K562 (cell line): ENCODE data around the gene CKLF. TPM values are rescaled to one million over a fixed set of nuclear protein-coding genes. Genes with fewer than 3 reads are reported as not detected.
A peak's percentile ranks its signal among the peaks of the same experiment; 100 is the strongest.

ENCODE experiments used
- ATAC-seq: fragments of 200-7000 bp; cut with Tn5 transposase; 3 replicates; pipeline ENCODE4 v1.9.1; 2020; ENCODE audit warnings: moderate library complexity
- Bru-seq: library from RNA; stranded (reverse); fragments of 400-500 nt; gene quantifications from one replicate; lab custom pipeline; 2021; lab: Mats Ljungman, UMichigan
- BruChase-seq, 2 experiments: library from RNA; stranded (reverse); fragments of 400-500 nt; gene quantifications; one replicate each; lab custom pipeline; 2021; lab: Mats Ljungman, UMichigan
- BruUV-seq: library from RNA; stranded (reverse); fragments of 400-500 nt; replicated peaks from 2 replicates; lab custom pipeline; 2021; lab: Mats Ljungman, UMichigan
- CTCF ChIA-PET: fragments of 300-600 bp; formaldehyde crosslinking; extraction: SDS; loops from one replicate; lab custom pipeline; 2021; ENCODE audit warnings: low intra/inter-chr PET ratio; lab: Yijun Ruan, JAX
- POLR2A ChIA-PET: fragments of 300-600, 350-650 bp; sonication (Branson Sonifier 250); formaldehyde crosslinking; extraction: SDS; loops from one replicate; lab custom pipeline; 2021; ENCODE audit warnings: antibody characterized with exemption, inconsistent platforms; lab: Yijun Ruan, JAX
- DNase-seq, 4 experiments: peaks; one replicate each; pipeline versions ENCODE4 v3.0.0 to v3.0.0-alpha.2; 2011 to 2018; ENCODE audit warnings: low spot score in 3 of 4, mixed read lengths in 3 of 4; ENCODE audit errors: extremely low read depth in 1 of 4
- FAIRE-seq: peaks from 2 replicates; lab custom pipeline; 2011; peaks lifted over from hg19 to GRCh38; lab: Jason Lieb, UNC
- H2AFZ ChIP-seq: 2 replicates; pipeline ENCODE4 v1.6.0; 2011; ENCODE audit warnings: low read depth, low read length, control low read depth, inconsistent platforms
- H3K27ac ChIP-seq: fragments of 200-600 bp; 3 replicates; pipeline ENCODE4 v1.8.0; 2011; ENCODE audit warnings: low read depth, mild to moderate bottlenecking, control low read depth, inconsistent platforms, low read length, moderate library complexity, mixed read lengths; ENCODE audit errors: extremely low read depth
- H3K27me3 ChIP-seq, 2 experiments: fragments of 300-600 bp in 1 of 2; 2 replicates in 1 of 2; 3 replicates in 1 of 2; pipeline versions ENCODE4 v1.6.0 to v1.8.0; 2011; ENCODE audit warnings: inconsistent platforms in 2 of 2, low read length in 2 of 2, mild to moderate bottlenecking in 1 of 2, mixed read lengths in 1 of 2, moderate library complexity in 1 of 2; ENCODE audit not compliant: control insufficient read depth in 2 of 2, insufficient read depth in 2 of 2
- H3K36me3 ChIP-seq: fragments of 300-600 bp; 3 replicates; pipeline ENCODE4 v1.8.0; 2011; ENCODE audit warnings: mild to moderate bottlenecking, low read length, inconsistent platforms; ENCODE audit not compliant: control insufficient read depth, insufficient read depth
- H3K4me1 ChIP-seq, 2 experiments: fragments of 200-600 bp in 1 of 2; replicated peaks in 1 of 2; 2 replicates in 1 of 2; 3 replicates in 1 of 2; pipeline versions ENCODE4 v1.5.1 to v1.8.0; 2011; ENCODE audit warnings: inconsistent platforms in 2 of 2, low read length in 2 of 2, mild to moderate bottlenecking in 1 of 2, mixed read lengths in 1 of 2, moderate library complexity in 1 of 2; ENCODE audit not compliant: control insufficient read depth in 2 of 2, insufficient read depth in 2 of 2
- H3K4me2 ChIP-seq: 2 replicates; pipeline ENCODE4 v1.6.1; 2011; ENCODE audit warnings: low read length, control low read depth, inconsistent platforms, mixed read lengths; ENCODE audit not compliant: insufficient read depth
- H3K4me3 ChIP-seq: fragments of 200-600 bp; sonication (generic), shearing (Covaris generic); 2 replicates; pipeline ENCODE4 v1.5.1; 2016; ENCODE audit warnings: control low read depth, inconsistent platforms
- H3K79me2 ChIP-seq: fragments of 200-600 bp; 3 replicates; pipeline ENCODE4 v1.8.0; 2011; ENCODE audit warnings: low read length, inconsistent platforms; ENCODE audit not compliant: control insufficient read depth, insufficient read depth
- H3K9ac ChIP-seq, 2 experiments: 2 replicates each; pipeline versions ENCODE4 v1.6.0 to v1.6.1; 2011; ENCODE audit warnings: low read depth in 2 of 2, low read length in 2 of 2, control low read depth in 1 of 2, inconsistent platforms in 1 of 2, mild to moderate bottlenecking in 1 of 2, mixed read lengths in 1 of 2; ENCODE audit not compliant: insufficient read depth in 1 of 2
- H3K9me1 ChIP-seq: one replicate; pipeline ENCODE4 v1.6.0; 2011; ENCODE audit warnings: inconsistent platforms, mild to moderate bottlenecking, low read length, moderate library complexity; ENCODE audit not compliant: control insufficient read depth, insufficient read depth
- H3K9me3 ChIP-seq: replicated peaks from 2 replicates; pipeline ENCODE4 v1.5.1; 2011; ENCODE audit warnings: low read depth, low read length, inconsistent platforms; ENCODE audit not compliant: control insufficient read depth, insufficient read depth
- H4K20me1 ChIP-seq: replicated peaks from 2 replicates; pipeline ENCODE4 v1.6.1; 2011; ENCODE audit warnings: low read length, inconsistent platforms, mixed read lengths; ENCODE audit not compliant: control insufficient read depth, insufficient read depth
- CEBPG ChIP-seq, 3 experiments: fragments of 200-800 bp in 1 of 3; sonication (Bioruptor generic) in 1 of 3; sonication (generic) in 1 of 3; formaldehyde crosslinking in 1 of 3; IDR thresholded peaks in 2 of 3; conservative IDR thresholded peaks in 1 of 3; 2 replicates each; pipeline versions ENCODE4 v1.6.1 to v1.8.0; 2016 to 2022; ENCODE audit warnings: missing compliant biosample characterization in 2 of 3, missing genetic modification characterization in 2 of 3, mild to moderate bottlenecking in 1 of 3, missing genetic modification reagents in 1 of 3
- EHMT2 ChIP-seq: fragments of 450-650 bp; IDR thresholded peaks from 2 replicates; pipeline ENCODE4 v1.6.1; 2018; ENCODE audit warnings: antibody characterized with exemption
- HOXB6 ChIP-seq: fragments of 250-450 bp; sonication (Bioruptor Pico); IDR thresholded peaks from 2 replicates; pipeline ENCODE4 v1.5.1; 2022; ENCODE audit warnings: mild to moderate bottlenecking, borderline replicate concordance
- MXI1 ChIP-seq: IDR thresholded peaks from 2 replicates; pipeline ENCODE4 v1.6.1; 2011; ENCODE audit warnings: low read depth, mild to moderate bottlenecking, improper control_type of control experiment, low read length
- RBM22 ChIP-seq: fragments of 200-400 bp; formaldehyde crosslinking; IDR thresholded peaks from 2 replicates; pipeline ENCODE4 v1.6.1; 2018; ENCODE audit warnings: low read length, low read depth; ENCODE audit not compliant: poor library complexity, severe bottlenecking
- SIX5 ChIP-seq, 2 experiments: IDR thresholded peaks; 2 replicates each; pipeline ENCODE4 v1.6.1; 2011; ENCODE audit warnings: low read length in 2 of 2, borderline replicate concordance in 1 of 2, low read depth in 1 of 2, mild to moderate bottlenecking in 1 of 2, moderate library complexity in 1 of 2; ENCODE audit not compliant: insufficient read depth in 1 of 2
- STAT5A ChIP-seq: IDR thresholded peaks from 2 replicates; pipeline ENCODE4 v1.6.1; 2012; ENCODE audit warnings: low read length, inconsistent platforms, borderline replicate concordance
- TEAD2 ChIP-seq: fragments of 450-650 bp; IDR thresholded peaks from 2 replicates; pipeline ENCODE4 v1.6.1; 2016; ENCODE audit warnings: missing genetic modification characterization, control low read depth, missing compliant biosample characterization
- ZFP30 ChIP-seq: fragments of 250-450 bp; sonication (Bioruptor Pico); IDR thresholded peaks from 2 replicates; pipeline ENCODE4 v1.8.0; 2022; ENCODE audit warnings: moderate library complexity, mild to moderate bottlenecking, inconsistent platforms, borderline replicate concordance
- ZNF121 ChIP-seq: sonication (generic); formaldehyde crosslinking; conservative IDR thresholded peaks from 2 replicates; pipeline ENCODE4 v1.8.0; 2022; ENCODE audit warnings: missing genetic modification reagents
- ZNF253 ChIP-seq: fragments of 250-450 bp; sonication (Bioruptor Pico); conservative IDR thresholded peaks from 2 replicates; pipeline ENCODE4 v1.6.1; 2021; ENCODE audit warnings: mild to moderate bottlenecking
- ZNF274 ChIP-seq: IDR thresholded peaks from 2 replicates; pipeline ENCODE4 v1.6.1; 2011; ENCODE audit warnings: low read depth, mild to moderate bottlenecking, low read length, moderate library complexity, borderline replicate concordance
- ZNF57 ChIP-seq: fragments of 450-650 bp; formaldehyde crosslinking; IDR thresholded peaks from 2 replicates; pipeline ENCODE4 v1.4.0; 2020; ENCODE audit warnings: mild to moderate bottlenecking, moderate library complexity
- WGBS: fragments of 100-300 bp; shearing (Covaris generic); methylation state at CpG from one replicate; pipeline ENCODE4 v1.1.6; 2016; ENCODE audit warnings: low coverage, mixed read lengths; ENCODE audit not compliant: insufficient coverage; ENCODE audit errors: missing lambda C conversion rate; 5-methylcytosine and 5-hydroxymethylcytosine counted together
- in situ Hi-C: fragments of 300-500 bp; cut with MboI; formaldehyde crosslinking; loops from 4 replicates; pipeline ENCODE4 v1.15.0; 2018; ENCODE audit warnings: inconsistent platforms, mixed read lengths
- intact Hi-C: fragments of 100-400 bp; cut with micrococcal nuclease; formaldehyde crosslinking; loops from 2 replicates; pipeline ENCODE4 v1.14.2; 2022
- long read RNA-seq, 3 experiments: library from polyadenylated mRNA in 2 of 3; library from RNA in 1 of 3; unstranded in 2 of 3; stranded (forward) in 1 of 3; transcript quantifications; one replicate each; pipeline ENCODE4 v2.0.0, GENCODE V29; 2019 to 2022
- polyA minus RNA-seq, 3 experiments: library from RNA; depleted of rRNA, polyadenylated mRNA; stranded (reverse); fragments of >200 nt; gene quantifications; 2 replicates each; pipeline ENCODE4 v1.2.3, GENCODE V29; 2011
- polyA plus RNA-seq, 8 experiments: library from polyadenylated mRNA; depleted of rRNA in 4 of 8; stranded (reverse) in 5 of 8; unstranded in 3 of 8; fragments of >200 nt; fragmentation: Nextera tagmentation in 2 of 8; fragmentation: Illumina TruSeq in 1 of 8; extraction: Ambion mirVana in 2 of 8; extraction: Trizol in 1 of 8; gene quantifications; 2 replicates each; pipeline versions ENCODE4 v1.2.1 to v1.2.3, GENCODE V29; 2011 to 2014; ENCODE audit warnings: inconsistent platforms in 1 of 8, missing spikeins in 1 of 8
- total RNA-seq, 7 experiments: library from RNA; depleted of rRNA in 6 of 7; stranded (reverse); fragments of >200 nt in 6 of 7; fragmentation: Illumina TruSeq in 2 of 7; extraction: Trizol in 2 of 7; gene quantifications; 2 replicates each; pipeline versions ENCODE4 v1.2.1 to v1.2.3, GENCODE V29; 2011 to 2021; ENCODE audit warnings: low replicate concordance in 1 of 7

Gene CKLF
- 37.1 and 42.1 TPM in 2 replicates for total RNA-seq (2011; cell fraction: chromatin; rRNA removed; ENCODE audit: low replicate concordance)
- total RNA-seq (2011; cell fraction: nucleolus; rRNA removed), result 64.2 and 67.9 TPM in 2 replicates
- 81.1 and 85.6 TPM in 2 replicates for total RNA-seq (2011; cell fraction: nucleoplasm; rRNA removed)
- total RNA-seq (2014; rRNA removed) (99.8 and 113 TPM in 2 replicates), total RNA-seq (2014; rRNA removed; fragmentation: Illumina TruSeq; extraction: Trizol) (89.8 and 91.5 TPM in 2 replicates), total RNA-seq (2015; rRNA removed; fragmentation: Illumina TruSeq; extraction: Trizol) (93.6 and 111 TPM in 2 replicates), total RNA-seq (2021) (84.8 and 91.1 TPM in 2 replicates), polyA plus RNA-seq (2011; rRNA removed) (120 and 126 TPM in 2 replicates), polyA plus RNA-seq (2014; fragmentation: Illumina TruSeq; extraction: Trizol) (118 and 123 TPM in 2 replicates), polyA plus RNA-seq (2014; fragmentation: Nextera tagmentation; extraction: Ambion mirVana) (100 to 1,000 TPM; 305 to 322 TPM), polyA plus RNA-seq (2014; rRNA removed) (147 and 173 TPM in 2 replicates), polyA minus RNA-seq (2011; rRNA and poly(A)+ RNA removed) (32.1 and 36.2 TPM in 2 replicates), Bru-seq, nascent RNA (percentile 93 among the genes with signal in this experiment), BruChase-seq, experiment 1, labeled RNA remaining after a 2-hour chase (percentile 89 among the genes with signal in this experiment), BruChase-seq, experiment 2, labeled RNA remaining after a 6-hour chase (percentile 93 among the genes with signal in this experiment)
- polyA plus RNA-seq (2011; cell fraction: cytosol; rRNA removed), result 170 and 189 TPM in 2 replicates
- polyA plus RNA-seq (2011; cell fraction: nucleus; rRNA removed), result 53.4 and 65.8 TPM in 2 replicates
- polyA plus RNA-seq (2012), result 128 and 163 TPM in 2 replicates
- polyA minus RNA-seq (2011; cell fraction: cytosol; rRNA and poly(A)+ RNA removed), result 24.0 and 27.7 TPM in 2 replicates
- 6.9 and 18.0 TPM in 2 replicates for polyA minus RNA-seq (2011; cell fraction: nucleus; rRNA and poly(A)+ RNA removed)
- long read RNA-seq, experiment 1, transcript CKLF-201 (4 exons, 669 nt), result minor isoform, 28 of 190 reads
- long read RNA-seq, experiment 1, transcript CKLF-206 (2 exons, 564 nt), result minor isoform, 9 of 190 reads
- long read RNA-seq, experiment 1, transcript CKLF-202 (3 exons, 571 nt), result minor isoform, 17 of 190 reads
- long read RNA-seq, experiment 1, transcript CKLF-203 (3 exons, 508 nt), result major isoform, 51 of 190 reads
- long read RNA-seq, experiment 1, partial matches to known transcripts, result 81 of 190 reads
- long read RNA-seq, experiment 1, other reads (novel, unspliced or antisense), result 1 of 190 reads
- long read RNA-seq, experiment 2, transcript CKLF-203 (3 exons, 508 nt), result minor isoform, 16 of 47 reads
- long read RNA-seq, experiment 2, transcript CKLF-201 (4 exons, 669 nt), result major isoform, 18 of 47 reads
- long read RNA-seq, experiment 2, transcript CKLF-202 (3 exons, 571 nt), result minor isoform, 7 of 47 reads
- long read RNA-seq, experiment 2, partial matches to known transcripts, result 0 of 47 reads
- long read RNA-seq, experiment 2, other reads (novel, unspliced or antisense), result 3 of 47 reads
- long read RNA-seq, experiment 3, transcript CKLF-201 (4 exons, 669 nt), result minor isoform, 16 of 48 reads
- long read RNA-seq, experiment 3, transcript CKLF-203 (3 exons, 508 nt), result major isoform, 18 of 48 reads
- long read RNA-seq, experiment 3, transcript CKLF-206 (2 exons, 564 nt), result minor isoform, 5 of 48 reads
- long read RNA-seq, experiment 3, transcript CKLF-202 (3 exons, 571 nt), result minor isoform, 6 of 48 reads
- long read RNA-seq, experiment 3, partial matches to known transcripts, result 0 of 48 reads
- long read RNA-seq, experiment 3, other reads (novel, unspliced or antisense), result 3 of 48 reads

GRCh38 chr16:66552286-66553177 is at the start of gene CKLF:
TSS of gene CKLF (plus strand) at chr16:66552576. CDS start at chr16:66552716, 140 bp downstream.
- H3K9me1 ChIP-seq, result peaks cover 3% of the 10 kb centered on the region
- no peaks in the 10 kb centered on the region for H4K20me1 ChIP-seq
- DNase-seq (peak; percentile 94 to 98 (median 96)), ATAC-seq (peak; percentile 78), FAIRE-seq (peak; percentile 89)
- intact Hi-C loops, result no loop called here
- ChIA-PET CTCF (interaction anchor here (0.6 to 1.1 kb wide), 2 partner anchors 36 to 747 kb away, joined by 3 read pairs; no protein-coding TSS in a partner anchor), POLR2A (interaction anchor here (1.0 to 2.5 kb wide), 2 partner anchors 9 to 76 kb away, joined by 5 to 16 read pairs; no protein-coding TSS in a partner anchor)
- BruUV-seq, result TSS peak; percentile 75
- peaks cover 37% of the 10 kb centered on the region for H3K79me2 ChIP-seq
- H3K4me2 ChIP-seq, result peak within 1 kb of the TSS; percentile 93
- no peaks in the 10 kb centered on the region for H3K9me3 ChIP-seq
- in situ Hi-C loops, result no loop called here
- peak within 1 kb of the TSS; percentile 86 to 94 for H3K9ac ChIP-seq
- WGBS, result 0% methylated on average over 62 of the region's 63 CpGs
- H3K27ac ChIP-seq, result peak within 1 kb of the TSS; percentile 97
- peaks cover 39 to 45% of the 10 kb centered on the region in 2 experiments for H3K4me1 ChIP-seq
- H2AFZ ChIP-seq, result peak within 1 kb of the TSS; percentile 96
- no peaks in the 10 kb centered on the region for H3K27me3 ChIP-seq
- peak within 1 kb of the TSS; percentile 48 for H3K4me3 ChIP-seq
- H3K36me3 ChIP-seq, result peaks cover 17% of the 10 kb centered on the region; the same call in 2 of the 3 replicates
- no peak for TF ChIP-seq TEAD2
- TF ChIP-seq HOXB6 (CRISPR knock-in tag), result no peak
- TF ChIP-seq ZNF253 (CRISPR knock-in tag), result no peak
- TF ChIP-seq CEBPG (CRISPR knock-in tag; IDR thresholded peaks at IDR 0.05), result no peak; the same call in 1 of the 2 replicates
- no peak for TF ChIP-seq CEBPG (tag; conservative IDR thresholded peaks at IDR 0.05 in 1 of 2, IDR thresholded peaks at IDR 0.05 in 1 of 2)
- TF ChIP-seq ZNF57 (CRISPR knock-in tag), result no peak
- no peak for TF ChIP-seq SIX5 (IDR thresholded peaks at IDR 0.05; ENCODE audit: borderline replicate concordance in 1 of 2, insufficient read depth in 1 of 2, low read depth in 1 of 2, low read length in 2 of 2)
- TF ChIP-seq ZNF121 (CRISPR knock-in tag), result peak; percentile 52; the same call in 1 of the 2 replicates
- TF ChIP-seq MXI1, result no peak; the same call in 1 of the 2 replicates
- no peak for TF ChIP-seq ZFP30 (CRISPR knock-in tag)
- TF ChIP-seq RBM22, result no peak
- TF ChIP-seq STAT5A, result no peak
- TF ChIP-seq EHMT2, result no peak
- TF ChIP-seq ZNF274, result no peak
